ENCODE data around the gene FOXN1.

- TF ChIP-seq POLR2AphosphoS5 (IDR thresholded peaks at IDR 0.05) (no peak), CTCF (IDR thresholded peaks at IDR 0.05) (no peak)
Measured at GRCh38 chr17:28532050-28532960, 26.2 kb downstream of the FOXN1 start.
